HCT116 (cell line): Measurements from ENCODE around the gene NOL4L. TPM values are rescaled to one million over a fixed set of nuclear protein-coding genes. Genes with fewer than 3 reads are reported as not detected.

ENCODE experiments used
- ATAC-seq: fragments of 200-7000 bp; cut with Tn5 transposase; 2 replicates; pipeline ENCODE4 v1.9.1; 2020; ENCODE audit warnings: mild to moderate bottlenecking, moderate library complexity
- BruUV-seq: library from RNA; stranded (reverse); fragments of 400-500 nt; replicated peaks from 2 replicates; lab custom pipeline; 2021; lab: Mats Ljungman, UMichigan
- CTCF ChIA-PET: fragments of 300-600 bp; sonication (Branson Sonifier 250); formaldehyde crosslinking; loops from one replicate; lab custom pipeline; 2021; ENCODE audit warnings: antibody characterized with exemption; lab: Charles Lee
- POLR2A ChIA-PET: fragments of 300-600, 350-600 bp; sonication (Branson Sonifier 250); formaldehyde crosslinking; loops from one replicate; lab custom pipeline; 2021; ENCODE audit warnings: antibody characterized with exemption; lab: Charles Lee
- RAD21 ChIA-PET, 2 experiments: fragments of 300-600 bp; sonication (Branson Sonifier 250); formaldehyde crosslinking; loops; one replicate each; lab custom pipeline; 2023; ENCODE audit warnings: low total read pairs in 2 of 2; ENCODE audit not compliant: uncharacterized antibody in 2 of 2, unreplicated experiment in 2 of 2, low non-redundant PET in 1 of 2; lab: Charles Lee
- DNase-seq: peaks from one replicate; pipeline ENCODE4 v3.0.0-alpha.2; 2010; ENCODE audit warnings: low read depth, low spot score
- H2AFZ ChIP-seq: fragments of 200-600 bp; shearing (Covaris generic), sonication (generic); 2 replicates; pipeline ENCODE4 v1.6.1; 2017; ENCODE audit warnings: low read depth, mixed run types, mixed read lengths, antibody characterized with exemption, low read length; ENCODE audit not compliant: poor library complexity, severe bottlenecking
- H3K27ac ChIP-seq: 2 replicates; pipeline ENCODE4 v1.5.1; 2012; ENCODE audit warnings: low read depth, low read length
- H3K27me3 ChIP-seq: fragments of 200-600 bp; sonication (generic); 2 replicates; pipeline ENCODE4 v1.6.1; 2016; ENCODE audit warnings: mixed run types, low read length, mixed read lengths; ENCODE audit not compliant: insufficient read depth
- H3K36me3 ChIP-seq, 2 experiments: fragments of 200-500 bp in 1 of 2; fragments of 200-600 bp in 1 of 2; sonication (Bioruptor generic) in 1 of 2; sonication (generic) in 1 of 2; 2 replicates each; pipeline versions ENCODE4 v1.5.1 to v1.6.1; 2014 to 2016; ENCODE audit warnings: low read length in 2 of 2, inconsistent platforms in 1 of 2, mixed read lengths in 1 of 2, mixed run types in 1 of 2; ENCODE audit not compliant: insufficient read depth in 2 of 2, control insufficient read depth in 1 of 2
- H3K4me1 ChIP-seq, 2 experiments: fragments of 200-600 bp in 1 of 2; sonication (generic) in 1 of 2; 2 replicates each; pipeline versions ENCODE4 v1.5.1 to v1.6.1; 2012 to 2017; ENCODE audit warnings: low read length in 2 of 2, inconsistent platforms in 1 of 2, mild to moderate bottlenecking in 1 of 2, mixed read lengths in 1 of 2, mixed run types in 1 of 2, moderate library complexity in 1 of 2; ENCODE audit not compliant: insufficient read depth in 2 of 2, control insufficient read depth in 1 of 2
- H3K4me2 ChIP-seq: fragments of 200-600 bp; sonication (generic); 2 replicates; pipeline ENCODE4 v1.6.1; 2017; ENCODE audit warnings: mixed run types, low read length, mixed read lengths
- H3K4me3 ChIP-seq, 2 experiments: fragments of 200-600 bp in 1 of 2; sonication (generic) in 1 of 2; replicated peaks in 1 of 2; 2 replicates each; pipeline ENCODE4 v1.5.1; 2011 to 2016; ENCODE audit warnings: low read length in 2 of 2, control low read depth in 1 of 2, low read depth in 1 of 2, mild to moderate bottlenecking in 1 of 2, mixed read lengths in 1 of 2, mixed run types in 1 of 2
- H3K79me2 ChIP-seq: fragments of 200-600 bp; sonication (generic); 2 replicates; pipeline ENCODE4 v1.6.1; 2017; ENCODE audit warnings: mild to moderate bottlenecking, mixed run types, low read length, moderate library complexity, mixed read lengths; ENCODE audit not compliant: insufficient read depth
- H3K9ac ChIP-seq: fragments of 200-600 bp; sonication (generic); 2 replicates; pipeline ENCODE4 v1.6.1; 2016; ENCODE audit warnings: low read length, mixed read lengths
- H3K9me2 ChIP-seq: fragments of 200-600 bp; sonication (generic), shearing (Covaris generic); 2 replicates; pipeline ENCODE4 v1.6.1; 2017; ENCODE audit warnings: mixed run types, mild to moderate bottlenecking, moderate library complexity; ENCODE audit not compliant: insufficient read depth
- H3K9me3 ChIP-seq, 2 experiments: fragments of 200-500 bp in 1 of 2; fragments of 200-600 bp in 1 of 2; sonication (Bioruptor generic) in 1 of 2; sonication (generic) in 1 of 2; 2 replicates each; pipeline ENCODE4 v1.6.1; 2014 to 2017; ENCODE audit warnings: low read length in 2 of 2, mixed read lengths in 2 of 2, inconsistent platforms in 1 of 2, low read depth in 1 of 2, mild to moderate bottlenecking in 1 of 2, mixed run types in 1 of 2, moderate library complexity in 1 of 2; ENCODE audit not compliant: control insufficient read depth in 1 of 2, insufficient read depth in 1 of 2
- H4K20me1 ChIP-seq: fragments of 200-600 bp; sonication (generic), shearing (Covaris generic); 2 replicates; pipeline ENCODE4 v1.6.1; 2017; ENCODE audit warnings: mixed run types, mild to moderate bottlenecking, moderate library complexity; ENCODE audit not compliant: insufficient read depth
- CBX3 ChIP-seq: IDR thresholded peaks from 2 replicates; pipeline ENCODE4 v1.6.1; 2012; ENCODE audit warnings: low read depth
- EGR1 ChIP-seq: IDR thresholded peaks from 2 replicates; pipeline ENCODE4 v1.6.1; 2012; ENCODE audit warnings: low read depth
- FOSL1 ChIP-seq: IDR thresholded peaks from 2 replicates; pipeline ENCODE4 v1.6.1; 2012; ENCODE audit warnings: low read depth
- JUND ChIP-seq: IDR thresholded peaks from 2 replicates; pipeline ENCODE4 v1.6.1; 2012
- POLR2A ChIP-seq: IDR thresholded peaks from 2 replicates; pipeline ENCODE4 v1.7.0; 2011; ENCODE audit warnings: borderline replicate concordance; ENCODE audit not compliant: insufficient read depth, insufficient read length; ENCODE audit errors: extremely low read depth
- RAD21 ChIP-seq: IDR thresholded peaks from 2 replicates; pipeline ENCODE4 v1.6.1; 2012; ENCODE audit warnings: low read depth, mild to moderate bottlenecking
- REST ChIP-seq: IDR thresholded peaks from 2 replicates; pipeline ENCODE4 v1.6.1; 2012; ENCODE audit warnings: low read depth
- SIN3A ChIP-seq: IDR thresholded peaks from 2 replicates; pipeline ENCODE4 v1.6.1; 2012; ENCODE audit warnings: low read depth
- SRF ChIP-seq: IDR thresholded peaks from 2 replicates; pipeline ENCODE4 v1.6.1; 2012; ENCODE audit warnings: low read depth
- YY1 ChIP-seq: IDR thresholded peaks from 2 replicates; pipeline ENCODE4 v1.6.1; 2011; ENCODE audit warnings: low read length, low read depth, moderate library complexity, mild to moderate bottlenecking; ENCODE audit not compliant: insufficient replicate concordance; ENCODE audit errors: extremely low read depth
- ZFX ChIP-seq: fragments of 450-650 bp; IDR thresholded peaks from 2 replicates; pipeline ENCODE4 v1.6.1; 2017
- intact Hi-C: fragments of 100-400 bp; cut with micrococcal nuclease; formaldehyde crosslinking; loops from 2 replicates; pipeline ENCODE4 v1.10.0; 2022
- total RNA-seq: library from RNA; stranded (reverse); gene quantifications from one replicate; pipeline ENCODE4 v1.2.1, GENCODE V29; 2021; ENCODE audit not compliant: unreplicated experiment

The NOL4L gene
- total RNA-seq, 1 experiment from 2014 or later, result 5.9 TPM

- Histone ChIP-seq H3K36me3 (no peaks in the 10 kb centered on the region), H2AFZ (no peak overlapping the region), H3K27me3 (no peaks in the 10 kb centered on the region), H3K79me2 (no peaks in the 10 kb centered on the region), H3K9me2 (no peaks in the 10 kb centered on the region), H4K20me1 (no peaks in the 10 kb centered on the region), H3K4me3 (no peak overlapping the region), H3K27ac (no peak overlapping the region), H3K9ac (no peak overlapping the region), H3K4me1 (peaks cover 0 to 18% of the 10 kb centered on the region in 2 experiments; a peak in 2 of 4 replicates), H3K9me3 (no peaks in the 10 kb centered on the region), H3K4me2 (no peak overlapping the region)
- intact Hi-C loops, result no loop called here
- no peak for ATAC-seq
- POLR2A ChIA-PET, result no interaction called here
- BruUV-seq, result no TSS peak
- DNase-seq, result no peak
- TF ChIP-seq POLR2A, result no peak
- TF ChIP-seq RAD21, result no peak
- RAD21 ChIA-PET, result no interaction called here
- CTCF ChIA-PET, result no interaction called here
Observed at GRCh38 chr20:32478576-32478975, 106.6 kb downstream of the NOL4L start.

- no peaks in the 10 kb centered on the region for H3K9me3 ChIP-seq
- no peaks in the 10 kb centered on the region for H4K20me1 ChIP-seq
- intact Hi-C loops, result no loop called here
- H3K27me3 ChIP-seq, result no peaks in the 10 kb centered on the region
- no peak for TF ChIP-seq JUND
- TF ChIP-seq CBX3, result no peak
- TF ChIP-seq ZFX, result no peak
- no peak for TF ChIP-seq EGR1
- no peak for TF ChIP-seq YY1
- no peak for TF ChIP-seq FOSL1
- TF ChIP-seq POLR2A, result no peak
- TF ChIP-seq REST, result no peak
- TF ChIP-seq SIN3A, result no peak
- no peak for TF ChIP-seq SRF
- no peaks in the 10 kb centered on the region for H3K79me2 ChIP-seq
- no peak for DNase-seq
- POLR2A ChIA-PET, result no interaction called here
- no peak overlapping the region for H3K27ac ChIP-seq
- no peaks in the 10 kb centered on the region for H3K36me3 ChIP-seq
- no peak overlapping the region for H2AFZ ChIP-seq
- H3K4me1 ChIP-seq, result peaks cover 0 to 18% of the 10 kb centered on the region in 2 experiments; a peak in 2 of 4 replicates
- CTCF ChIA-PET, result no interaction called here
- BruUV-seq, result no TSS peak
- no peak overlapping the region for H3K9ac ChIP-seq
- RAD21 ChIA-PET, result no interaction called here
- no peaks in the 10 kb centered on the region for H3K9me2 ChIP-seq
- H3K4me3 ChIP-seq, result no peak overlapping the region
- no peak overlapping the region for H3K4me2 ChIP-seq
- ATAC-seq, result no peak
Observed at GRCh38 chr20:32477594-32478512, 107.3 kb downstream of the NOL4L start.
